ENCODE data around the gene SLC25A19.
A peak's percentile ranks its signal among the peaks of the same experiment; 100 is the strongest.

The SLC25A19 gene

DNA sequence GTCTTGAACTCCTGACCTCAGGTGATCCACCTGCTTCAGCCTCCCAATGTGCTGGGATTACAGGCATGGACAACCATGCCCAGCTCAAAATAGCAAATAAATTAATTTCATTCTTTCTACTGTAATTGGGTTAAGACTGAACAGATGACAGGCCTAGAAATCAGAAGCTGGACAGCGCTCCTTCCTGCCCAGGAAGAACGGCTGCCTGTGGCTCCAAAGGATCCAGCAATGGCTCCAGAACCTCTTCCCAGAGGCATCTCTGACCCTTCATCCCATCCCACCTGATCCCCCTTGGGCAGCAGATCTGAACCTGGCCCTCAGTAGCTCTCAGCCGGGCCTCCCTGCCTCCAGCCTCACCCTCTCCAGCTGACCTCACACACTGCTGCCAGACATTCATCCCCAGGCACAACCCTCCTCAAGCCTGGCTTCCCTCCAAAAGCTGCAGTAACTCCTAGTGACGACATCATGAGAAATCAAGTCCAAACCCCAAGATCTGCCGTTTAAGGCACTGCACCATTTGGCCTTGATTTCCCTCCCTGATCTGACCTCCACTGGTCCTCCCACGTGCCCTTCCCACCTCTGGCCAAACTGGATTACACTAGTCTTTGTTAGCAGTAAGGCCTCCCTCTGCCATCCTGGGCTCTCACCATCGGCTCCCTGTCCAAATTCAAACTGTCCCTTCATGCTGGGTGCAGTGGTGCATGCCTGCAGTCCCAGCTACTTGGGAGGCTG, 15.1 kb downstream of the SLC25A19 start:
- TF ChIP-seq, protein P1, sequence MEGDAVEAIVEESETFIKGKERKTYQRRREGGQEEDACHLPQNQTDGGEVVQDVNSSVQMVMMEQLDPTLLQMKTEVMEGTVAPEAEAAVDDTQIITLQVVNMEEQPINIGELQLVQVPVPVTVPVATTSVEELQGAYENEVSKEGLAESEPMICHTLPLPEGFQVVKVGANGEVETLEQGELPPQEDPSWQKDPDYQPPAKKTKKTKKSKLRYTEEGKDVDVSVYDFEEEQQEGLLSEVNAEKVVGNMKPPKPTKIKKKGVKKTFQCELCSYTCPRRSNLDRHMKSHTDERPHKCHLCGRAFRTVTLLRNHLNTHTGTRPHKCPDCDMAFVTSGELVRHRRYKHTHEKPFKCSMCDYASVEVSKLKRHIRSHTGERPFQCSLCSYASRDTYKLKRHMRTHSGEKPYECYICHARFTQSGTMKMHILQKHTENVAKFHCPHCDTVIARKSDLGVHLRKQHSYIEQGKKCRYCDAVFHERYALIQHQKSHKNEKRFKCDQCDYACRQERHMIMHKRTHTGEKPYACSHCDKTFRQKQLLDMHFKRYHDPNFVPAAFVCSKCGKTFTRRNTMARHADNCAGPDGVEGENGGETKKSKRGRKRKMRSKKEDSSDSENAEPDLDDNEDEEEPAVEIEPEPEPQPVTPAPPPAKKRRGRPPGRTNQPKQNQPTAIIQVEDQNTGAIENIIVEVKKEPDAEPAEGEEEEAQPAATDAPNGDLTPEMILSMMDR (IDR thresholded peaks at IDR 0.05; ENCODE audit: low read depth, low read length, missing control alignments), result no peak
- no peak overlapping the region for H3K4me3 ChIP-seq (replicated peaks; ENCODE audit: low read depth, low read length)
- DNase-seq (ENCODE audit: extremely low read depth, low read depth), result no peak

- no peak for DNase-seq (ENCODE audit: extremely low read depth, low read depth)
- TF ChIP-seq, protein P1 (IDR thresholded peaks at IDR 0.05; ENCODE audit: low read depth, low read length, missing control alignments), result no peak
- H3K4me3 ChIP-seq (replicated peaks; ENCODE audit: low read depth, low read length), result no peak overlapping the region
Observed at GRCh38 chr17:75272848-75273184, 16.4 kb downstream of the SLC25A19 start.

DNA sequence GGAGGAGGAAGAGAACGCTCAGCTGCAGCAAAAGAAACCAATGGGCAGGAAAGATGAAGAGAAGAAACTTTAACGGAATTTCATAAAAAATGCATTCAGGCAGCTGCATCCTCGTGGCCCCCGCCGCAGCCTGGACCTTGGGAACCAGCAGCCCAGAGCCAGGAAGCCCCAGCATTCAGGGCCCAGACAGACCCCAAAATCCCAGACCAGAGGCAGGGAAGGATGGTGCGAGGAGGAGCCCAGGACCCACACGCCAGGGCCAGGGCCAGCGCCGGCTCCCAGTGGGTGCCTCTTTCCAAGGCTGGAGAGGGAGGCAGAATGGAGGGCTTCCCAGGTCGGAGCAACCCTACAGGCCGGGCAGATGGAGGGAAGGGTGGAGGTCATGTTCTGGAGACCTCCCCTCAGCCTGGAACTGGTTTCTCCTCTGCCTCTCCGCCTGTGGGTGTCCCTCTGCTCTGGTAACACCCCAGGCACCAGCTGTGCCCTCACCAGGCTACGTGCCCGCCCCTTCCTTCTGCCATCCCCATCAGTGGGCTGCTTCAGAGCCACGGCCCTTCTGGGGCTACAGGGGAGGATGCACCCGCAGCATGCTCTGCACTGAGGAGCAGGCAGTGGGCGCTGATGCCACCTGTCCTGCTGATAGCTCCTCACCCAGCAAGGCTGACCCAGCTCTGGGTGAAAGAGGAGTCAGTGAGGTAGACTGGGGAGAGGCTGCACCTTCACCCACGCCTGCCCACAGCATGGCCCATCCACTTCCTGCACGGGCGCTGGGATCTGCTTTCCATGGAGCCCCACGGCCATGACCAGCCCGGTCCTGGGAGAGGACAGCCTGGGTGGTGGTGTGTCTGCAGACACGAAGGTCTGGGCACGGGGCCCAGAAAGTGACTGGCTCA, 17.0 kb downstream of the SLC25A19 start:
- DNase-seq (ENCODE audit: extremely low read depth, low read depth), result no peak
- H3K4me3 ChIP-seq (replicated peaks; ENCODE audit: low read depth, low read length), result peak overlapping the region; percentile 76
- TF ChIP-seq, protein P1 (IDR thresholded peaks at IDR 0.05; ENCODE audit: low read depth, low read length, missing control alignments), result no peak

DNA sequence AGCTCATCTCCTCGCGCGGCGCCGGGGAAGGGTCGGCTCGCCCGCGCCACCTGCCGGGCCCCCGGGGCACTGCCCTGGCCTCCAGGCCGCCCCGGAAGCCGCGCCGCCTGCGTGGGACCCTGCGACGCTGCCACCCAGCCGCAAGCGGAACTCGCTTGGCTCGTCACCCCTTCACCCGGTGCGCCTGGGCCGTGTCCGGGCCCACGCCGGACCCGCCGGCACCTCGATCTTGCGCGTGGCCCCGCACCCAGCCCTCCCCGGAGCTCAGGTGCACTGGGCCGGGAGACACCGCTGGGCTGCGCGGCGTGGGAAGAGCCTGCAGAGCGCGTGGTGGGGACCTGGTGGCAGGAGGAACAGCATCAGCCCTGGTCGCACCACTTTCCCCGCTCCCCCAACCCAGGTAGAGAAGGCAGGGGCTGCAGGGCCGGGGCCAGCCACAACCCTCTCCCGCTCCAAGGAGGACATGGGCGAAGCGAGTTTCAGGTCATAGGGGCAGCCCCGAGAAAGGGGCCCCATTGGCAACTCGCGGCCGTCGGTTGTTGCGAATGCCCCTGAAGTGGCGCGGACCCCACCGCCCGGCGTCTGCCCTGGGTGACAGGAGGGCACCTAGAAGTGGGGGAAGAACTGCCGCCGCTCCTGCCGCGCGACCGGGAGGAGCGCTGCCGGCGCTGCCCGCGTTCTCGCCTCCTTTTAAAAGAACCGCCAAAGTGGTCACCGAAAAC, 17.8 kb downstream of the SLC25A19 start:
- peak overlapping the region; percentile 76 for H3K4me3 ChIP-seq (replicated peaks; ENCODE audit: low read depth, low read length)
- TF ChIP-seq, protein P1 (IDR thresholded peaks at IDR 0.05; ENCODE audit: low read depth, low read length, missing control alignments), result peak; percentile 28
- no peak for DNase-seq (ENCODE audit: extremely low read depth, low read depth)

DNA sequence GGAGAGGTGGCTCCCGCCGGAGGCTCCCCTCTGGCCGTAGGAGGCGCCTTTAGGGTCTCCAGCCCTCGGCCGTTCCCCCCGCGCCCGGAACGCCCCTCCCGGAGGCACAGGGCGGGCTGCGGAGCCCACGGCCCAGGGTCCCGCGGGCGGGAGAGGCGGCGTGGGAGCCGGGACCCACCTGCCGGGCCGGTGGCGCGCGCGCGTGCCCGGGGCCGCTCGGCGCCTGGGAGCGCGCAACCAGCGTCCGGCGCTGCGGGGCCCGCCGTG, 18.3 kb downstream of the SLC25A19 start, which contains the start of gene MIF4GD:
MIF4GD (minus strand) TSS at position 266 of the 267 bp plus-strand sequence. CDS start 1,036 bp downstream, outside the sequence.
- TF ChIP-seq, protein P1 (IDR thresholded peaks at IDR 0.05; ENCODE audit: low read depth, low read length, missing control alignments), result no peak
- DNase-seq (ENCODE audit: extremely low read depth, low read depth), result no peak
- peak within 1 kb of the TSS; percentile 76 for H3K4me3 ChIP-seq (replicated peaks; ENCODE audit: low read depth, low read length)

DNA sequence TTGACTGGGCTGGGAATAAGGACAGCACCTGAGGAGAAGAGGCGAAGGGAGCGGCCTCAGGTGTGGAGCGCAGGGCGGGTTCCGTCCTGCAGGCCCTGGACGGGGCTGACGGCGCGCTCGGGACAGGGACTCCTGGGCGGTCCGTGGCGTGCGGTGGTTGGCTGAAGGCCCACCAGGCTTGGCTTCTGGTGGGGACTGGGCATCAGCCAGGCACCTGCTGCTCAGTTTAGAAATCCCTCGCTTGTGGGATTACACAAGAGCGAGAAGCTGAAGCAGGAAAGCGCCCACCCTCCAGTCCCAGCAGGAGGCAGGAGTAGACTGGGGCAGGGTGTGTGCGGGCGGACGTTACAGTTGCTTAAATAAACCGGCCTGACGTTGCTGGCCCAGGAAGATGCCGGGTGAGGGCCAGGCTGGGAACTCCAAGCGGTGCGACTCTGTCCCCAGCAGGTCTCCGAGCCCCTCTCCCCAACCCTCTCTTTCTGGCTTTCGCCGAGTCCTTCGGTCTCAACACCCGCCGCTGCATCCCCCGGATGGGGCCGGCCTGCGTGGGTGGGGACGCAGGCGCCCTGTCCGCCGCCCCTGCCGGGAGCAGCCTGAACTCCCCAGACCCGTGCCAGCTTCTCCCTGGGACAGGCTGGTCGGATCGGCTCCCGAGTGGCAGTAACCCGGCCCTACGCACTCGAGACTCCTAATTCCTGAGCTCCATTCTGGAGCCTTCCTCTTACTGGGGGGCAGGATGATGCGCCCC, 18.8 kb downstream of the SLC25A19 start:
- TF ChIP-seq, protein P1 (IDR thresholded peaks at IDR 0.05; ENCODE audit: low read depth, low read length, missing control alignments), result peak; percentile 59
- peak overlapping the region; percentile 76 for H3K4me3 ChIP-seq (replicated peaks; ENCODE audit: low read depth, low read length)
- DNase-seq (ENCODE audit: extremely low read depth, low read depth), result no peak

Measured in HFF-Myc (cell line).